MM.1S (cell line): Measurements from ENCODE around the gene NUCB2.

Experiments
- DNase-seq: peaks from one replicate; pipeline ENCODE4 v3.0.0-alpha.2; 2015
- H2AFZ ChIP-seq: fragments of 300-600 bp; sonication (generic); 2 replicates; pipeline ENCODE4 v1.6.0; 2016; ENCODE audit warnings: antibody characterized with exemption, low read length
- H3F3A ChIP-seq: fragments of 300-600 bp; sonication (generic); 2 replicates; pipeline ENCODE4 v1.6.1; 2016; ENCODE audit warnings: mild to moderate bottlenecking, antibody characterized with exemption, low read length, moderate library complexity, mixed read lengths; ENCODE audit not compliant: insufficient read depth
- H3K27ac ChIP-seq: fragments of 300-600 bp; sonication (generic); 2 replicates; pipeline ENCODE4 v1.5.1; 2016; ENCODE audit warnings: mild to moderate bottlenecking, low read length
- H3K27me3 ChIP-seq: fragments of 300-600 bp; sonication (generic); replicated peaks from 2 replicates; pipeline ENCODE4 v1.6.0; 2016; ENCODE audit warnings: low read length; ENCODE audit not compliant: insufficient read depth
- H3K36me3 ChIP-seq: fragments of 300-600 bp; sonication (generic); replicated peaks from 2 replicates; pipeline ENCODE4 v1.6.1; 2016; ENCODE audit warnings: mild to moderate bottlenecking, low read length, mixed read lengths; ENCODE audit not compliant: insufficient read depth
- H3K4me1 ChIP-seq: fragments of 300-600 bp; sonication (generic); 2 replicates; pipeline ENCODE4 v1.6.1; 2016; ENCODE audit warnings: low read length, mixed read lengths
- H3K4me2 ChIP-seq: fragments of 300-600 bp; sonication (generic); 2 replicates; pipeline ENCODE4 v1.6.0; 2016; ENCODE audit warnings: low read depth, low read length
- H3K4me3 ChIP-seq: fragments of 300-600 bp; sonication (generic); 2 replicates; pipeline ENCODE4 v1.5.1; 2016; ENCODE audit warnings: low read length, mixed read lengths
- H3K79me2 ChIP-seq: fragments of 300-600 bp; sonication (generic); 2 replicates; pipeline ENCODE4 v1.6.1; 2016; ENCODE audit warnings: mixed run types, low read length, mixed read lengths
- H3K9ac ChIP-seq: fragments of 300-600 bp; sonication (generic); 2 replicates; pipeline ENCODE4 v1.6.1; 2016; ENCODE audit warnings: low read length, mixed read lengths
- H3K9me2 ChIP-seq: fragments of 300-600 bp; sonication (generic); replicated peaks from 2 replicates; pipeline ENCODE4 v1.6.1; 2016; ENCODE audit warnings: mild to moderate bottlenecking, low read length, mixed read lengths; ENCODE audit not compliant: insufficient read depth
- H3K9me3 ChIP-seq: fragments of 300-600 bp; sonication (generic); replicated peaks from 2 replicates; pipeline ENCODE4 v1.6.1; 2016; ENCODE audit warnings: mild to moderate bottlenecking, low read length, mixed read lengths; ENCODE audit not compliant: insufficient read depth
- H4K20me1 ChIP-seq: fragments of 300-600 bp; sonication (generic); 2 replicates; pipeline ENCODE4 v1.6.1; 2016; ENCODE audit warnings: mild to moderate bottlenecking, low read length, moderate library complexity, mixed read lengths; ENCODE audit not compliant: insufficient read depth
- EZH2 ChIP-seq: fragments of 300-600 bp; sonication (generic); optimal IDR thresholded peaks from 2 replicates; pipeline ENCODE3; 2017; ENCODE audit warnings: low read depth, mild to moderate bottlenecking, antibody characterized with exemption, low read length, mixed read lengths
- EZH2phosphoT487 ChIP-seq: fragments of 300-600 bp; sonication (generic); IDR thresholded peaks from 2 replicates; pipeline ENCODE4 v1.6.1; 2018; ENCODE audit warnings: antibody characterized with exemption, low read length
- TF ChIP-seq, protein P1 (sequence below): fragments of 300-600 bp; sonication (generic); IDR thresholded peaks from 2 replicates; pipeline ENCODE4 v1.5.1; 2016; ENCODE audit warnings: antibody characterized with exemption, low read length, mixed read lengths

NUCB2 gene

DNA sequence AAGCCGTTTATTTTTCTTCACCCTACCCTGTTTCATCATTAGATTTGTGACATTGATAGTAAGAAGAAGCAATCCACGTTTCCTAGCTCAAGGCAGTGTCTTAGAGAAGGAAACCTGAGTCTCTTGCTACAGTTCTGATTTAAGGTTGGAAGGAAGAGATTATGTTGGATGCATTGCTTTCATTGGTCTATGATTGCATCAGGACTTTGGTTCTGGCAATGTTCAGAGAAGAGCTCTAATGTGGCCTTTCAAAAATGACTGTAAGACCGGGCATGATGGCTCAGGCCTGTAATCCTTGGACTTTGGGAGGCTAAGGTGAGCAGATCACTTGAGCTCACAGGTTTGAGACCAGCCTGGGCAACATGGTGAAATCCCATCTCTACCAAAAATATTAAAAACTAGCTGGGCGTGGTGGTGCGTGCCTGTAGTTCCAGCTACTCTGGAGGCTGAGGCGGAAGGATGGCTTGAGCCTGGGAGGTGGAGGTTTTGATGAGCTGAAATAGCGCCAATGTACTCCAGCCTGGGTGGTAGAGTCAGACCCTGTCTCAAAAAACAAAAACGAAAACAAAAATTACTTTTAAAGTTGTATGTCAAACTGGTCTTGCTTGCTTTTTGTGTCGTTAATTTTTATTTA lies 4.1 kb downstream of the NUCB2 start:
- H2AFZ ChIP-seq: no peak overlapping the region
- no peaks in the 10 kb centered on the region for H4K20me1 ChIP-seq
- TF ChIP-seq EZH2: no peak
- TF ChIP-seq, protein P1, sequence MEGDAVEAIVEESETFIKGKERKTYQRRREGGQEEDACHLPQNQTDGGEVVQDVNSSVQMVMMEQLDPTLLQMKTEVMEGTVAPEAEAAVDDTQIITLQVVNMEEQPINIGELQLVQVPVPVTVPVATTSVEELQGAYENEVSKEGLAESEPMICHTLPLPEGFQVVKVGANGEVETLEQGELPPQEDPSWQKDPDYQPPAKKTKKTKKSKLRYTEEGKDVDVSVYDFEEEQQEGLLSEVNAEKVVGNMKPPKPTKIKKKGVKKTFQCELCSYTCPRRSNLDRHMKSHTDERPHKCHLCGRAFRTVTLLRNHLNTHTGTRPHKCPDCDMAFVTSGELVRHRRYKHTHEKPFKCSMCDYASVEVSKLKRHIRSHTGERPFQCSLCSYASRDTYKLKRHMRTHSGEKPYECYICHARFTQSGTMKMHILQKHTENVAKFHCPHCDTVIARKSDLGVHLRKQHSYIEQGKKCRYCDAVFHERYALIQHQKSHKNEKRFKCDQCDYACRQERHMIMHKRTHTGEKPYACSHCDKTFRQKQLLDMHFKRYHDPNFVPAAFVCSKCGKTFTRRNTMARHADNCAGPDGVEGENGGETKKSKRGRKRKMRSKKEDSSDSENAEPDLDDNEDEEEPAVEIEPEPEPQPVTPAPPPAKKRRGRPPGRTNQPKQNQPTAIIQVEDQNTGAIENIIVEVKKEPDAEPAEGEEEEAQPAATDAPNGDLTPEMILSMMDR: no peak
- TF ChIP-seq EZH2phosphoT487: no peak
- H3K27me3 ChIP-seq: no peaks in the 10 kb centered on the region
- H3K9me3 ChIP-seq: no peaks in the 10 kb centered on the region
- no peaks in the 10 kb centered on the region for H3K79me2 ChIP-seq
- H3K27ac ChIP-seq: no peak overlapping the region
- no peak overlapping the region for H3K4me2 ChIP-seq
- peaks cover 13% of the 10 kb centered on the region for H3K4me1 ChIP-seq
- H3K9me2 ChIP-seq: no peaks in the 10 kb centered on the region
- H3K36me3 ChIP-seq: no peaks in the 10 kb centered on the region
- peaks cover 10% of the 10 kb centered on the region for H3F3A ChIP-seq
- no peak for DNase-seq
- no peak overlapping the region for H3K4me3 ChIP-seq
- no peak overlapping the region for H3K9ac ChIP-seq

DNA sequence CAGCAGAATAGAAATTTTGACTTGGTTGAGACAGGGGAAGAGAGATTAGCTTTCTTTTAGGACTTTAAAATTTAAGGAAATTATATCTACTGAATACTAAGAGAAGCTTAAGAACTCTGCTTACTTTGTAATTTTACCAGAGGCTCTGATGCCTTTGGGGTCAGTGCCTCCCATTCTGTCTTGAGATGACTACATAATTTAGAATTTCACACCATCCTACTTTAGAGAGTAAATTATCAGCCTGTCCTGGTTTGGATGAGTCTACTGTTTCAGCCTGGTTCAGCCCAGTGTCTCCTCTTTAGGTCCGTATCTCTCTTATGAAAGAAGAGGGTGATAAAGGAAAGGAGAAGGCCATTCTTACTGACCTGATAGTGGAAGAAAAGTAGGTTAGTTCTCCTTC lies 9.8 kb downstream of the NUCB2 start:
- Histone ChIP-seq H3K4me3 (no peak overlapping the region), H3K79me2 (no peaks in the 10 kb centered on the region), H4K20me1 (no peaks in the 10 kb centered on the region), H3K9me3 (no peaks in the 10 kb centered on the region), H3F3A (no peaks in the 10 kb centered on the region), H3K36me3 (no peaks in the 10 kb centered on the region), H3K4me2 (no peak overlapping the region), H3K27ac (no peak overlapping the region), H2AFZ (no peak overlapping the region), H3K27me3 (no peaks in the 10 kb centered on the region), H3K4me1 (no peaks in the 10 kb centered on the region), H3K9ac (no peak overlapping the region), H3K9me2 (no peaks in the 10 kb centered on the region)
- no peak for DNase-seq
- no peak for TF ChIP-seq EZH2phosphoT487
- TF ChIP-seq, protein P1: no peak
- TF ChIP-seq EZH2: no peak

DNA sequence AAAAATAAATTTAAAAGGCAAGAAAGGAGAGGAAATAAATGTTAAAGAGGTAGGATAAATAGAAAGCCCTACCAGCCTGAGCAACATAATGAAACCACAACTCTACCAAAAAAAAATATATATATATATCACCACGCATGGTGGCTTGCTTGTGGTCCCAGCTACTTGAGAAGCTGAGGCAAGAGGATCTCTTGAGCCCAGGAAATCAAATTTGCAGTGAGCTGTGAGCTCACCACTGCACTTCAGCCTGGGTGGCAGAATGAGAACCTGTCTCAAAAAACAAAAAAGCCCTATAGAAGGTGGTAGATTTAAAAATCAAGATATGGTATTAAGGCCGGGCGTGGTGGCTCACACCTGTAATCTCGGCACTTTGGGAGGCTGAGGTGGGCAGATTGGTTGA lies 10.5 kb downstream of the NUCB2 start:
- no peak overlapping the region for H3K4me3 ChIP-seq
- H3K9me3 ChIP-seq: no peaks in the 10 kb centered on the region
- H3K9ac ChIP-seq: no peak overlapping the region
- H3K4me1 ChIP-seq: no peaks in the 10 kb centered on the region
- no peak overlapping the region for H3K27ac ChIP-seq
- H3F3A ChIP-seq: no peaks in the 10 kb centered on the region
- no peak for DNase-seq
- TF ChIP-seq, protein P1: no peak
- TF ChIP-seq EZH2 (no peak), EZH2phosphoT487 (no peak)
- H4K20me1 ChIP-seq: no peaks in the 10 kb centered on the region
- H3K27me3 ChIP-seq: no peaks in the 10 kb centered on the region
- no peaks in the 10 kb centered on the region for H3K79me2 ChIP-seq
- H3K9me2 ChIP-seq: no peaks in the 10 kb centered on the region
- H2AFZ ChIP-seq: no peak overlapping the region
- no peak overlapping the region for H3K4me2 ChIP-seq
- no peaks in the 10 kb centered on the region for H3K36me3 ChIP-seq
